ELF-1 (cell line): Measurements from ENCODE around the gene RAPSN.

ENCODE experiments used
- DNase-seq: peaks from one replicate; pipeline ENCODE4 v3.0.0-alpha.2; 2016; ENCODE audit warnings: low read depth, low spot score

The RAPSN gene

GRCh38 chr11:47408598-47409439, 40.1 kb downstream of the RAPSN start:
- peak; percentile 58 for DNase-seq

GRCh38 chr11:47407746-47408590, 41.0 kb downstream of the RAPSN start, which contains the start of gene SLC39A13:
TSS of gene SLC39A13 (plus strand) at chr11:47408590. CDS start at chr11:47410095, 1,505 bp downstream.
- peak; percentile 97 for DNase-seq

GRCh38 chr11:47406896-47407745, 41.8 kb downstream of the RAPSN start:
- DNase-seq, result no peak

GRCh38 chr11:47403571-47403970, 45.4 kb downstream of the RAPSN start:
- DNase-seq, result no peak

- no peak for DNase-seq
These were observed 45.8 kb downstream of the RAPSN start for GRCh38 chr11:47403135-47403534.

- DNase-seq, result peak; percentile 35
These were observed 48.1 kb downstream of the RAPSN start for GRCh38 chr11:47400768-47401279.

- DNase-seq, result peak; percentile 34
These were observed 48.8 kb downstream of the RAPSN start for GRCh38 chr11:47399860-47400767.

GRCh38 chr11:47398551-47398950, 50.4 kb downstream of the RAPSN start:
- DNase-seq, result peak; percentile 41

- no peak for DNase-seq
These were observed 50.9 kb downstream of the RAPSN start for GRCh38 chr11:47398011-47398410.

GRCh38 chr11:47396049-47396320, 53.0 kb downstream of the RAPSN start:
- no peak for DNase-seq

- no peak for DNase-seq
These were observed 53.5 kb downstream of the RAPSN start for GRCh38 chr11:47395223-47396048.

GRCh38 chr11:47394322-47395222, 54.4 kb downstream of the RAPSN start:
- DNase-seq, result no peak

GRCh38 chr11:47394050-47394321, 55.0 kb downstream of the RAPSN start:
- DNase-seq, result no peak

- DNase-seq, result no peak
These were observed 55.5 kb downstream of the RAPSN start for GRCh38 chr11:47393163-47394049.

- no peak for DNase-seq
These were observed 56.3 kb downstream of the RAPSN start for GRCh38 chr11:47392546-47393162.

GRCh38 chr11:47391711-47392432, 57.1 kb downstream of the RAPSN start:
- no peak for DNase-seq

- DNase-seq, result no peak
These were observed 57.8 kb downstream of the RAPSN start for GRCh38 chr11:47391077-47391583.
